ENCODE measurements around the gene LONRF2.

The LONRF2 gene

GRCh38 chr2:100230754-100231153, 91.5 kb downstream of the LONRF2 start:
- no peak for DNase-seq

- DNase-seq, result no peak
These were observed 93.3 kb downstream of the LONRF2 start for GRCh38 chr2:100228967-100229366.

DNA sequence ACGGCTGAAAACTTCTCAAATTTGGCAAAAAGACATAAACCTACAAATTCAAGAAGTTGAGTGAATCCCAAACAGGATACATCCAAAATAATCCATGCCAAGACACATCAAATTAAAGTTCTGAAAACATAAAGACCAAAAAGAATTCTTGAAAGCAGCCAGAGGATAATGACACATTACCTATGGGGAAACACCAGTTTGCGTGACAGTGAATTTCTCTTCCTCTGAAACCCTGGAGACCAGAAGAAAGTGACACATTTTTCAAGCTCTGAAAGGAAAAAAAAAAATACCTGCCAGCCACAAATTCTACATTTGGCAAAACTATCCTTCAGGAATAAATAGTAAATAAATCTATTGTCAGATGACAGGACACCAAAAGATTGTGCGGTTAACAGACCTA, 93.9 kb downstream of the LONRF2 start:
- DNase-seq, result no peak

- no peak for DNase-seq
These were observed 97.2 kb downstream of the LONRF2 start for GRCh38 chr2:100224988-100225710.

DNA sequence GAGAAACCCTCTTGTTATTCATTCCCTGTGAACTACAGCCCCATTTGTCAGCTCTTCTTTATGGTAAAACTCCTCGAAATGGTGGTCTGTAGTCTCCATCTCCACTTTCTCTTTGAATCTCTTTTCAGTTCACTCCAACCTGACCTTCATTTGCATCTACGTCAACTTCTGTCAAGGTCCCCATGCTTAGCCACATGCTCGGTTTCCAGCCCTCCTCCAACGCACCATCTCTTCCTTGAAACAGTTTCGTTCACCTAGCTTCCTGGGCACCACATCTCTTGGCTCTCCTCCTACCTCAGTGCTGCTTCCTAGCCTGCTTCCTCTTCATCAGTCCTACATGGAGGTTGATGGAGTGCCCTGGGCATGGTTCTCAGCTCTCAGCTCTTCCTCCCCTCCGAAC, 98.8 kb downstream of the LONRF2 start:
- DNase-seq, result no peak

All from T-helper 9 cell (primary cell).